Activated CD4-positive, alpha-beta memory T cell treated with anti-CD3 and anti-CD28 coated beads for 36 hours (primary cell): ENCODE data around the gene TBX10. TPM values are rescaled to one million over a fixed set of nuclear protein-coding genes. Genes with fewer than 3 reads are reported as not detected.

Experiments used
- CTCF ChIA-PET: fragments of 350-600 bp; sonication (Branson Sonifier 250); formaldehyde crosslinking; loops from one replicate; lab custom pipeline; 2021; ENCODE audit warnings: antibody characterized with exemption, inconsistent platforms; lab: Charles Lee
- POLR2A ChIA-PET: fragments of 350-600 bp; sonication (Branson Sonifier 250); formaldehyde crosslinking; loops from one replicate; lab custom pipeline; 2021; ENCODE audit warnings: antibody characterized with exemption; lab: Charles Lee
- DNase-seq: peaks from one replicate; pipeline ENCODE4 v3.0.0-alpha.2; 2020
- H3K27ac Mint-ChIP-seq: one replicate; pipeline ENCODE4 v1.8.0; 2021; ENCODE audit warnings: mixed read lengths
- H3K27me3 Mint-ChIP-seq: one replicate; pipeline ENCODE4 v1.8.0; 2021; ENCODE audit warnings: mixed read lengths
- H3K36me3 Mint-ChIP-seq: one replicate; pipeline ENCODE4 v1.8.0; 2021; ENCODE audit warnings: mixed read lengths
- H3K4me1 Mint-ChIP-seq: one replicate; pipeline ENCODE4 v1.8.0; 2021; ENCODE audit warnings: low read depth, mixed read lengths
- H3K4me3 Mint-ChIP-seq: one replicate; pipeline ENCODE4 v1.8.0; 2021; ENCODE audit warnings: mild to moderate bottlenecking, mixed read lengths
- H3K9me3 Mint-ChIP-seq: one replicate; pipeline ENCODE4 v1.8.0; 2021; ENCODE audit warnings: mixed read lengths
- intact Hi-C: fragments of 100-400 bp; cut with micrococcal nuclease; formaldehyde crosslinking; loops from one replicate; pipeline ENCODE4 v1.15.1; 2023
- total RNA-seq, 2 experiments: library from RNA; stranded (reverse); gene quantifications; one replicate each; pipeline ENCODE4 v1.2.3, GENCODE V29; 2021

The TBX10 gene
- total RNA-seq, 2 experiments from 2014 or later = not detected

DNA sequence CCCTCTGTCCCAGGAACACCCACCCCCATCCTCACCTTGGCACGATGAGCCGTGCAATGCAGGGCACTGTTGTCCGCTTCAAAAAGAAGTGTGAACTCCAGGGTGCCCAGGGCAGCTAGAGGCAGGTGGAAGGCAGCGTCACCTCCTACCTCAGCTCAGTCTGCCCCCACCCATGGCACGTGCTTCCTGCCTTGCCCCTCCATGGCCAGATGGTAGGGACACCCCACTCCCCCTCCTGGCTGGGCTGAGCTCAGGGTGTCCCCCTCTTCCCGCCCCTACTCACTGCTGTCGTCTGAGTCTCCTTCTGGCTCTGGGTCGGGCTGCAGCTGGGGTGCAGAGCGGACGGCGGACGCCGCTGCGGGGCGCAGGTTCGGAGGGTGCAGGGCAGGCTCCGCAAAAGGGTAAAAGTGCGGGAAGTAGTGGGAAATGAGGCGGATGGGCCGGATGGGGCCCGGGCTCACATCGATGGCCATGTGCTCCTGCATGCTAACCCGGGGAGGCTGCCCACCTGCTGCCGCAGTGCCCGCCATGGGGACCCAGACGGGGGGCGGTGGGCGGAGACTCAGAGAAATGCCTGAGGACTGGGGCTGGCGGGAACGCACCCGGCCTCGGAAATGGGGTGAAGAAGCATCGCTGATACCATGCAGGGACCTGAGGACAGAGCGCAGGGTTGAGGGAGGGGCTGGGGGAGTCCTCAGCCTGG lies 23.7 kb downstream of the TBX10 start:
- no peak for DNase-seq

DNA sequence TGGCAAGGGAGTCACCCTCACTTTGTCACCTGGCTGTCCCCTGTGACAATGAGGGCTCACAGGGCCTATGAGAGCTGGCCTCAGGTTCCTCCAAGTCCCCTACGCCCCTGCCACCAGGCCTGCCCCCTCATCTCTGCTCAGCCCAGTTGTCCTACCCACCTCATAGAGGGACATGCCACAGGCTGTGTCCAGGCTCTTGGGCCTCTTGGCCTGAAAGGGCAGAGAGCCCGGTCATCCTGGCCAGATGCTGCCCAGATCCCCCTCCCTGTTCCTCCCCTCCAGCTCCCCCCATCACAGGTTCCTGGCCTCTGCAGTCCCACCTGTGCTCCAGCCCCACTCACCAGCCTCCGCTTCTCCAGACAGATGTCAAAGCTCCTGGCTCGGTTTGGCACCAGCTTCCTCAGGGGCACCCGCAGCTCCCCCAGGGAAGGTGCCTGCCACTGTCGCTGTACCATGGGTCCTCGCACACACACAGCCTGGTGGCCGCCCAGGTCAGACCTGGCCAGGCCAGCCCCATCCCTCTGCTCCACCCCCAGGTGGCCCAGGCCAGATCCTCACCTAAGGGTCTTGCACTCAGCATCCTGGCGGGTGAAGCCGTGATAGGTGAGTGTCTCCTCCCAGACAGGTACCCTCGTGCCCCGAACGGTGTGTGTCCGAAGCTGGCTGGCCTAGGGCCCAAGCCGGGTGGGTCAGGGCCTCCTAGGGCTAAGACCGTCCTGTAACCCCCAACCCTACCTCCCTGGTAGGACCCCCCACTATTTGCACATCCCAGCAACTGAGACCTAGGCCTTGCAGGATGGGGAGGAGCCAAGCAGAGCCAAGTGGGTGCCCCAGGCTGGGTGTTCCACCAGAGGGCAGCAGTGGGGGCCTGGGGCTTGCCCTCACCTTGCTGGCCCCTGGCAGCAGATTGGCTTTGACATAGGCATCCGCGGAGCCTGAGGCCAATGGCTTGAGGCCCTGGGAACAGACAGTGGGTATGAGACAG lies 24.5 kb downstream of the TBX10 start:
- H3K27me3 Mint-ChIP-seq = no peaks in the 10 kb centered on the region
- peaks cover 24% of the 10 kb centered on the region for H3K4me1 Mint-ChIP-seq
- no peaks in the 10 kb centered on the region for H3K9me3 Mint-ChIP-seq
- peak overlapping the region; percentile 98 for H3K27ac Mint-ChIP-seq
- peaks cover 11% of the 10 kb centered on the region for H3K36me3 Mint-ChIP-seq
- intact Hi-C loops = loop anchor here (2.0 kb wide), 1 partner anchor 14 kb away; the partner anchor contains the start of gene NUDT8
- POLR2A ChIA-PET = interaction anchor here (0.6 to 1.8 kb wide), 10 partner anchors 12 to 589 kb away, joined by 3 to 17 read pairs (median 3); partner anchors contain the start of genes NUDT8 and PPP1CA
- CTCF ChIA-PET = interaction anchor here (0.9 to 4.9 kb wide), 11 partner anchors 10 to 264 kb away, joined by 3 to 59 read pairs (median 4); partner anchors contain the start of gene NUDT8
- DNase-seq = peak; percentile 81
- H3K4me3 Mint-ChIP-seq = peak overlapping the region; percentile 79

More for the DNA sequence above, 23.7 kb downstream of the TBX10 start:
- Mint-ChIP-seq H3K27ac (no peak overlapping the region), H3K9me3 (no peaks in the 10 kb centered on the region), H3K4me1 (peaks cover 24% of the 10 kb centered on the region), H3K4me3 (peak overlapping the region; percentile 29), H3K36me3 (peaks cover 4% of the 10 kb centered on the region), H3K27me3 (no peaks in the 10 kb centered on the region)
- ChIA-PET CTCF (interaction anchor here (1.1 to 4.9 kb wide), 3 partner anchors 10 to 44 kb away, joined by 3 to 59 read pairs (median 24); partner anchors contain the start of gene NUDT8), POLR2A (interaction anchor here (0.6 to 0.8 kb wide), 2 partner anchors 13 to 47 kb away, joined by 3 to 7 read pairs; partner anchors contain the start of gene NUDT8)
- intact Hi-C loops = loop anchor here (2.0 kb wide), 1 partner anchor 13 kb away; the partner anchor contains the start of gene NUDT8

DNA sequence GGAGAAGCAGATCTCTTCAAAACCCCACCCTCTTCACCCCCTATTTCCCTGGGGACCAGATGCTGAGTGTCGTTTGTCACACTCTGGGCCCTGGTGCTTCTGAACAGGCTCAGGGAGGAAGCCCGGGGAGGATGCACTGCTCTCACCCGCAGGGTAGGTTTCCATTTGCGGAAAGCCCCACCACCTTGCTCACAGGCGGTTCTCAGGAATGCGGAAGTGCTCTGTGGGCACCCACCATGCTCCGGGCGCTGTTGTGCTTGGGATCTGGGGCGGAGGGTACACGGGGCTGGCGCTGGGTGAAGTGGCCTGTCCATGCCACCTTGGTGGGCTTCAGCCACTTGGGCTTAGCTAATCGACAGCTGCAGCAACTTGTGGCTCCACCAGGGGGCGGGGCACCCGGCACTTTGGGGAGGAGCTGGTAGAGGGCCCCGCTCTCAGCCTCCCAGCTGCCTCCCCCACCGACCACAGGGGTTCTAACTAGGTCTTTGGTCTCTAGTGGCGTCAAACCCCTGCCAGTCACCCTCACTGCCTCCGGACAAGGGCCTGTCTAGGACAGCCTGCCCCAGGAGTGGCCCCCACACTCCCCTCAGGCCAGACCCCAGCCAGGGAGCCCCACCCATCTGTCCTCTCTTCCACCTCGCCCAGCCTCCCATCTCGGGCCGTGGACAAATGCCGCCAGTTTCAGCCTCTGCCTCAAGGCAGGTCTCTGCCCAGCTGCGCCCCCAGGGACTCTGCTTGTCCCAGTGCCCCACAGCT lies 25.4 kb downstream of the TBX10 start:
- intact Hi-C loops = loop anchor here (2.0 kb wide), 1 partner anchor 15 kb away; the partner anchor contains the start of gene NUDT8
- peak; percentile 92 for DNase-seq
- peaks cover 26% of the 10 kb centered on the region for H3K4me1 Mint-ChIP-seq

DNA sequence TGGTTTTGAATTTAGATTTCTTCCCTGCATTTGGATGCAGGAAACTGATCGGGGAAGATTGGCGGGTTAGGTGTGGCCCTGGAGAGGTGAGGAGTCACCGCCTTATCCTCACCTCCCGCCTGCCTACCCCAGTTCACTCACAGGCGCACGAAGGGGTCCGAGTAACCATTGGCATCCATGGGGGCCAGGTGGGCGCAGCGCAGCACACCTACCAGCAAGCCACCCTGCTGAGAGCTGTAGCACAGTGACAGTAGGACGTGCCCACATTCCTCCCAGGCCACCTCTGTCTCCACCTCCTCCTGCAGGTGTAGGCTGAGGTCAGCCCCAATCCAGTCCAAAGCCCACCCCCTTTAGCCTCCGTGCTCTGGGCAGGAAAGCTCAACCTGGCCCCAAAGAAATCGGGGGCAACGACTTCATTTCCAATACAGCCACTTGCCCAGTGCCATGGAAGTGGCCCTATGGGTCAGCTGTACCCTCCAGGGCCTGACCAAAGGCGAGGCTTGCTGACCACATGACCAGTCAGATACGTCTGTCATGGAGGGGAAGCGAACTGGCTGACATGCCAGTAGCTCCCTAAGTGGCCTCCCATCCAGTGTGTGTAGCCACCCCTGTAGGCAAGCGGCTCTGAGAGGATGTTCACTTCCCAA lies 26.1 kb downstream of the TBX10 start:
- intact Hi-C loops = no loop called here
- Mint-ChIP-seq H3K4me1 (peaks cover 27% of the 10 kb centered on the region), H3K9me3 (no peaks in the 10 kb centered on the region), H3K36me3 (peaks cover 19% of the 10 kb centered on the region), H3K27me3 (no peaks in the 10 kb centered on the region), H3K27ac (peak overlapping the region; percentile 98), H3K4me3 (peak overlapping the region; percentile 79)
- POLR2A ChIA-PET = interaction anchor here (1.2 to 1.8 kb wide), 2 partner anchors 16 to 374 kb away, joined by 3 to 17 read pairs; partner anchors contain the start of gene NUDT8
- DNase-seq = no peak
- CTCF ChIA-PET = interaction anchor here (0.5 to 4.9 kb wide), 9 partner anchors 8 to 193 kb away, joined by 3 to 59 read pairs (median 4); partner anchors contain the start of gene NUDT8

More for the DNA sequence above, 25.4 kb downstream of the TBX10 start:
- ChIA-PET CTCF (interaction anchor here (0.9 to 4.9 kb wide), 10 partner anchors 9 to 263 kb away, joined by 3 to 59 read pairs (median 4); partner anchors contain the start of gene NUDT8), POLR2A (interaction anchor here (0.6 to 1.8 kb wide), 8 partner anchors 11 to 590 kb away, joined by 3 to 17 read pairs (median 3); partner anchors contain the start of genes NUDT8 and PPP1CA)
- Mint-ChIP-seq H3K27me3 (no peaks in the 10 kb centered on the region), H3K4me3 (peak overlapping the region; percentile 79), H3K36me3 (peaks cover 16% of the 10 kb centered on the region), H3K27ac (peak overlapping the region; percentile 98), H3K9me3 (no peaks in the 10 kb centered on the region)

DNA sequence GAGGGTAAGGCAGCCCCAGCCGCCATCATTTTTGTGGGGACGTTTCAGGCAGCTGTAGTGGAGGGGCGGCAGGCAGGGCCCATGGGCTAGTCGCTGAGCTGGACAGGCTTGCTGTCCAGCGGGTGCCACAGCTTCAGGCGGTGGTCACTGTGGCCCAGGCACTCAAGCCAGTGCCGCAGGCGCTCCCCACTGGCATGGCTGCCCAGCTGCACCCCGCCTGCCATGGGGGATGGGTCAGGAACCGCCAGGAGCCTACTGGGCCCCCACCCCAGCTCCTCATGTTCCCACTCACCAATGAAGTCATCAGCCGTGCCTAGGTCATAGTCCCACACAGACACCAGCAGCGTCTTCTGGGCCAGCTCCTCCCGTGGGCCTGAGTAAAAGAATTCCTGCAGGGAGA lies 26.8 kb downstream of the TBX10 start:
- no peak overlapping the region for H3K4me3 Mint-ChIP-seq
- H3K36me3 Mint-ChIP-seq = peaks cover 20% of the 10 kb centered on the region
- POLR2A ChIA-PET = interaction anchor here (0.6 kb wide), 1 partner anchor 253 kb away, joined by 3 read pairs; no protein-coding TSS in a partner anchor

DNA sequence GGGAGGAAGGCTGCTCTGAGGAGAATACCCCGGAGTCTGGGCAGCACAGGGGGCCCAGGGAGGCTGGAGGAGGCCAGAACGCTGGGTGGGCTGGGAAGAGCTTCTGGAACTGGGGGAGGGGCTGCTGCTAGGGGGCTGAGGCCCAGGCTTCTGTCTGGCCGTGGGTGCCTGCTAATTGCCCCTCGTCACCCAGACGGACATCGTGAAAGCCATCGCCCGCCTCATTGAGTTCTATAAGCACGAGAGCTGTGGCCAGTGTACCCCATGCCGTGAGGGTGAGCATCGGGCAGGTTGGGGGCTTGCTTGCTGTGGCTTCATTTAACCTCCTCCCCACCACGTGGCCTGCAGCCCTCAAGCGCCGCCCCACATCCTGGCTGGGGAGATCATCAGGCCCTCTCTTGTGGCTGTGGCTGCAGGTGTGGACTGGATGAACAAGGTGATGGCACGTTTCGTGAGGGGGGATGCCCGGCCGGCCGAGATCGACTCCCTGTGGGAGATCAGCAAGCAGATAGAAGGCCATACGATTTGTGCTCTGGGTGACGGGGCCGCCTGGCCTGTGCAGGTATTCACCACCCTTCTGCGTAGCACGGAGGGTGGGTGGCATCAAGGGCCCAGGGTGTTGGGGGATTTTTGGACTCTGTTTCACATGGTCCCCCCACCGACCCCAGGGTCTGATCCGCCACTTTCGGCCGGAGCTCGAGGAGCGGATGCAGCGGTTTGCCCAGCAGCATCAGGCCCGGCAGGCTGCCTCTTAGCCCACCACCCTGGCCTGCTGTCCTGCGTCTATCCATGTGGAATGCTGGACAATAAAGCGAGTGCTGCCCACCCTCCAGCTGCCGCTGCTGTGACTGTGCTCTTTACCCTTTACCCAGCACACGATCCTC lies 27.6 kb downstream of the TBX10 start:
- Mint-ChIP-seq H3K27ac (peak overlapping the region; percentile 43), H3K4me1 (peaks cover 33% of the 10 kb centered on the region), H3K27me3 (no peaks in the 10 kb centered on the region), H3K9me3 (no peaks in the 10 kb centered on the region), H3K4me3 (no peak overlapping the region), H3K36me3 (peaks cover 20% of the 10 kb centered on the region)
- ChIA-PET CTCF (interaction anchor here (4.9 kb wide), 1 partner anchor 17 kb away, joined by 59 read pairs; the partner anchor contains the start of gene NUDT8), POLR2A (interaction anchor here (0.6 kb wide), 1 partner anchor 252 kb away, joined by 3 read pairs; no protein-coding TSS in a partner anchor)
- intact Hi-C loops = no loop called here
- no peak for DNase-seq

More for the DNA sequence above, 26.8 kb downstream of the TBX10 start:
- peaks cover 32% of the 10 kb centered on the region for H3K4me1 Mint-ChIP-seq
- DNase-seq = no peak
- H3K27me3 Mint-ChIP-seq = no peaks in the 10 kb centered on the region
- CTCF ChIA-PET = interaction anchor here (0.5 to 4.9 kb wide), 3 partner anchors 10 to 40 kb away, joined by 3 to 59 read pairs (median 3); partner anchors contain the start of gene NUDT8
- no peaks in the 10 kb centered on the region for H3K9me3 Mint-ChIP-seq
- intact Hi-C loops = no loop called here
- H3K27ac Mint-ChIP-seq = peak overlapping the region; percentile 98

DNA sequence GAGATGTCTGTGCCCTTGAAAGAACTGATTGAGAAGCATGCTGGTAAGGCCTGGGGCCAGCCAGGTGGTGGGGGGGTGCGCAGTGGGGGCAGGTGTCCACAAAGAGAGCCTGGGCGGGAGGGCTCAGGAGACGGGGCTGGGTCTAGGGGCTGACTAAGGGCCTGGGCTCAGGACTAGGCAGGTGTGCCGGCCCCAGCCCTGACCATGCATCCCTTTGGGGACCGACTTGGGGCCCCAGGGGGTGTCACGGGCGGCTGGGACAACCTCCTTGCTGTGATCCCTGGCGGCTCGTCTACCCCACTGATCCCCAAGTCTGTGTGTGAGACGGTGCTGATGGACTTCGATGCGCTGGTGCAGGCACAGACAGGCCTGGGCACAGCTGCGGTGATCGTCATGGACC lies 28.4 kb downstream of the TBX10 start:
- Mint-ChIP-seq H3K4me3 (no peak overlapping the region), H3K27me3 (no peaks in the 10 kb centered on the region), H3K27ac (no peak overlapping the region), H3K36me3 (peaks cover 20% of the 10 kb centered on the region), H3K9me3 (no peaks in the 10 kb centered on the region), H3K4me1 (peaks cover 33% of the 10 kb centered on the region)
- intact Hi-C loops = no loop called here
- DNase-seq = no peak
- POLR2A ChIA-PET = no interaction called here
- CTCF ChIA-PET = no interaction called here

DNA sequence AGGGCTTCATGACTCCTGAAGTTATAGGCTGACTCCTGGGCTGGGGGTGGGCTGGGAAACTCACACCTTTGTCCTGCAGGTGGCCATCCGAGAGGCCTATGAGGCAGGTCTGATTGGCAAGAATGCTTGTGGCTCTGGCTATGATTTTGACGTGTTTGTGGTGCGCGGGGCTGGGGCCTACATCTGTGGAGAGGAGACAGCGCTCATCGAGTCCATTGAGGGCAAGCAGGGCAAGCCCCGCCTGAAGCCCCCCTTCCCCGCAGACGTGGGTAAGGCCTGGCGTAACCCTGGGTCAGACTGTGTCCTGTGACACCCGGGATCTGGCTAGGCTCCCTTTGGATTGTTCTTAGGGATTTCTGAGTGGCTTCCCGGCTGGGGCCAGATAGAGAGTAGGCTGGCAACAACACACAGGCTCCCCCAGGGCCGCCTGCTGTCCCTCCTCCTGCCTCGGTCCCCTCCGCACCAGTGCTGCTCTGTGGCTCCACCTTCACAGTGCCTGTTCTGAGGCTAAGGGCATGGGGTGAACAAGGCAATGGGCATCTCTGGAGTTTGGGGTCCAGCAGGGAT lies 29.2 kb downstream of the TBX10 start:
- H3K4me1 Mint-ChIP-seq = peaks cover 37% of the 10 kb centered on the region
- CTCF ChIA-PET = no interaction called here
- H3K4me3 Mint-ChIP-seq = no peak overlapping the region
- H3K9me3 Mint-ChIP-seq = no peaks in the 10 kb centered on the region
- H3K27me3 Mint-ChIP-seq = no peaks in the 10 kb centered on the region
- intact Hi-C loops = no loop called here
- H3K27ac Mint-ChIP-seq = no peak overlapping the region
- peaks cover 20% of the 10 kb centered on the region for H3K36me3 Mint-ChIP-seq
- no peak for DNase-seq
- POLR2A ChIA-PET = no interaction called here

DNA sequence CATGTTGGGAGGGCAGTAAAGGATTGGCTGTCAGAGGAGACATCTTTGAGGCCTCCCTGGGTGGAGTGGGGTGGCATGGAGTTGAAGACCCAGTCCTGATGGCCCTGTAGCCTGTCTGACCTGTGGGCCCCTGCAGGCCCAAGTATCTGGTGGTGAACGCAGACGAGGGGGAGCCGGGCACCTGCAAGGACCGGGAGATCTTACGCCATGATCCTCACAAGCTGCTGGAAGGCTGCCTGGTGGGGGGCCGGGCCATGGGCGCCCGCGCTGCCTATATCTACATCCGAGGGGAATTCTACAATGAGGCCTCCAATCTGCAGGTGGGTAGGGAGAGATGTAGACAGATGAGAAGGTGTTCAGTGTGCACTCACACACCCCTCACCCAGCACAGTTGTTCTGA lies 30.2 kb downstream of the TBX10 start:
- no peak overlapping the region for H3K4me3 Mint-ChIP-seq
- no peaks in the 10 kb centered on the region for H3K27me3 Mint-ChIP-seq
- H3K9me3 Mint-ChIP-seq = no peaks in the 10 kb centered on the region
- ChIA-PET POLR2A (interaction anchor here (0.9 kb wide), 1 partner anchor 11 kb away, joined by 3 read pairs; no protein-coding TSS in a partner anchor), CTCF (interaction anchor here (3.1 kb wide), 1 partner anchor 20 kb away, joined by 18 read pairs; the partner anchor contains the start of gene NUDT8)
- DNase-seq = no peak
- peaks cover 29% of the 10 kb centered on the region for H3K4me1 Mint-ChIP-seq
- H3K27ac Mint-ChIP-seq = no peak overlapping the region
- intact Hi-C loops = no loop called here
- H3K36me3 Mint-ChIP-seq = peaks cover 20% of the 10 kb centered on the region
